Activated CD8-positive, alpha-beta memory T cell treated with anti-CD3 and anti-CD28 coated beads, Interleukin-2, amount 50 U/mL, for 1 hour (primary cell): Measurements from ENCODE around the gene GPR15.
"Not testable (repeated sequence)": the region's sequence is repeated elsewhere in the genome, so short reads cannot be mapped to it uniquely, and the experiment has no call there.

Experiments used
- DNase-seq: peaks from one replicate; pipeline ENCODE4 v3.0.0-alpha.2; 2020; ENCODE audit errors: extremely low read depth

Gene GPR15

DNA sequence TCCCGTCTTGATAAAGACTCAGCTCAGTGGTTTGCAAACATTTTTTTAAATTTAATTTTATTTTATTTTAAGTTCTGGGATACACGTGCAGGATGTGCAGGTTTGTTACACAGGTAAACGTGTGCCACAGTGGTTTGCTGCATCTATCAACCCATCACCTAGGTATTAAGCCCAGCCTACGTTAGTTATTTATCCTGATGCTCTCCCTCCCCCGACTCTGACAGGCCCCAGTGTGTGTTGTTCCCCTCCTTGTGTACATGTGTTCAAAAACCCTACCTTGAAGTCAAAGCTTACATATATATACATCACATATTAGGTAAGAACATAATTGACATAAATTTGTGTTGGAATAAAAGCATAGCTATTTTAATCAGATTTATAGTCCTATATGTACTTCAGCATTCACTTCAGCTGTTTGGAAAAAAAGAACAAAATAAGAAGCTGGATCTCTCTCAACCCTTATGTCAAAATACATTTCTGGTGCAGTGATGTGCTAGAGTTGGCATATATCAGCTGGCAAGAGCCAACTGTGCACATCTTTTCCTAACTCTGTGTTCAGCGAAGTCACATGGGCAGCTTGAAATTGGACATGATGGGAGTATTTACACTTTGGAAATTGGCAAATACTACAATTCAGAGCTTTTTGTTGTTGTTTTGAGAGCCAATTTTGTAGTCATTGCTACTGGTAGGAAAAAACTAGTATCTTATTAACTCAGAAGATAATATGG, 26.5 kb downstream of the GPR15 start:
- DNase-seq, result no peak

DNA sequence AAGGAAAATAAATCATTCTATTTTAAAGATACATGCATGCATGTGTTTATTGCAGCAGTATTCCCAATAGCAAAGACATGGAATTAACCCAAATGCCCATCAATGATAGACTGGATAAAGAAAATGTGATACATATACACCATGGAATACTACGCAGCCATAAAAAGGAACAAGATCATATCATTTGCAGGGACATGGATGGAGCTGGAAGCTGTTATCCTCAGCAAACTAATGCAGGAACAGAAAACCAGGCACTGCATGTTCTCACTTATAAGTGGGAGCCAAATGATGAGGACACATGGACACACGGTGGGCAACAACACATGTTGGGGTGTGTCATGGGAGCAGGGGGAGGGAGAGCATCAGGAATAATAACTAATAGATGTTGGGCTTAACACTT, 28.0 kb downstream of the GPR15 start:
- DNase-seq, result not testable (repeated sequence)

DNA sequence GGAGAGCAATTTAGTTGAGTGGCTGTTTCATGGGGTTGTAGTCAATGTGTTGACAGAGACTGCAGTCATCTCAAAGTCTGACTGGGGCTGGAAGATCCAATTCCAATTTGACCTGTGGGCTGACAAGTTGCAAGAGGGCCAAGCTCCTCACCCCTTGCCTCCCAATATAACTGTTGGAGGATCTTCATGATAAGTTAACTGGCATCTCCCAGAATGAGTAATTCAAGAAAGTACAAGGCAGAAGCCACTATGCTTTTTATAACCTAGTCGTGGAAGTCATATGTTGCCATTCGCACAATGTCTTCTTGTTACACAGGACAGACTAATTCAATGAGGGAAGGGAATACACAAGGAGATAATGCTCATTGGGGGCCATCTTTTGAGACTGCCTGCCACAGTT, 29.1 kb downstream of the GPR15 start:
- DNase-seq, result no peak

DNA sequence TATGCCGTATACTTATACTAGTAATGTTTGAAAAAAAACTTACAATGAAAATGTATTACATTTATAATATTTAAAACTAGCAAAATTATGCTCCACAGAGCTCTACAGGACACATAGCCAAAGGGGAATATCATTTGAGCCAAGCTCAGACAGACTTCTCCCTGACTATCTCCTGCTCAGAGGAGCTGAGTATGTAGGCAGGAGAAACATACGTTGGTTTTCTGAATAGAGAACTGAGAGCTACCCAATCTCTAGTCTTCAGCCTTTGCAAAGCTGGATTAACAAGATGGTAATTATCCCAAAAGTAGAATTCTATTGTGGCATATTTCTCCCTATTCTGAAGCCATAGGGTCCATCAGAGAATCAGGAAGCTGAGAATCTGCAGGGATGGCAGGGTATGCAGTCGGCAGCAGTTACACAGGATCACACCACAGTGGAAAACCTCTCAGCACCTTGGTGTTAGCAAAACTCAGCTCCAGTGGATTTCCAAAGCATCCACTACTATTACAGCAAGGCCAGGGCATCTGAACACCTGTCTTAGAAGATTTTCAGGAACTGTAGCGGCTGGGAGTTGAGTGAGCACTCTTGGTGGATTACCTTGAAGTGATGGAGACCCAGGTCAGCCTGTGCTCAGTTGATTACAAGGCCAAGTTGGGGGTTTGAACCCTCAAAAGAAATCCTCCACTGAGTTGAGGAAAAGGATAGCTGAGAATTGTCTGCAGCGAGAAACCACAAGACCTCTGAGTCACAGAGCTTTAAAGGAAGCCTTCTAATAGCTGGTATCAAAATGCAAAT, 30.1 kb downstream of the GPR15 start:
- DNase-seq, result no peak

DNA sequence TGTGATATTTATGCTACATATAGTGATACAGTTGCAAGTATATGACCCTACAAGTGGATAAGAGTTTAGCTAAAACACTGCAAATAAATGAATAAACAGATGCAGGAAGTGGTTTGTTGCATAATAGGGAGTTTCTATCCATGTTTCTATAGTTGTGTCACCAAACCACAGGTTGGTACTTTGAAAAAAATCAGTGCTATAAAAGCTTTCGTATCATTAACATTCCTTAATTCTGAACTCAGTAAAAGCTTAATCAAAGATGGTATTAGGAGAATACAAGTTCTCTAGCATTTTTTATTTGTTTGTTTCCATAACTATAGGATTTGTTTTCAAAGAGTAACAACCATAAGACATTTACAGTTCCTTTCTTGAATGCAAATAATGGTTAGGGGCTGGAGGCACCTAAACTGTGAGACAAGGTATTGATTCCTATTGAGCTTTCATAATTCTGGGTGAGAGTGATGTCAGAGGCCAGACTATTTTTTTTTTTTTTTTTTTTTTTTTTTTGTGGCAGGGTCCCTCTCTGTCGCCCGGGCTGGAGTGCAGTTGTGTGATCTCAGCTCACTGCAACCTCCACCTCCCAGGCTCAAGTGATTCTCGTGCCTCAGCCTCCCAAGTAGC, 32.0 kb downstream of the GPR15 start:
- no peak for DNase-seq

DNA sequence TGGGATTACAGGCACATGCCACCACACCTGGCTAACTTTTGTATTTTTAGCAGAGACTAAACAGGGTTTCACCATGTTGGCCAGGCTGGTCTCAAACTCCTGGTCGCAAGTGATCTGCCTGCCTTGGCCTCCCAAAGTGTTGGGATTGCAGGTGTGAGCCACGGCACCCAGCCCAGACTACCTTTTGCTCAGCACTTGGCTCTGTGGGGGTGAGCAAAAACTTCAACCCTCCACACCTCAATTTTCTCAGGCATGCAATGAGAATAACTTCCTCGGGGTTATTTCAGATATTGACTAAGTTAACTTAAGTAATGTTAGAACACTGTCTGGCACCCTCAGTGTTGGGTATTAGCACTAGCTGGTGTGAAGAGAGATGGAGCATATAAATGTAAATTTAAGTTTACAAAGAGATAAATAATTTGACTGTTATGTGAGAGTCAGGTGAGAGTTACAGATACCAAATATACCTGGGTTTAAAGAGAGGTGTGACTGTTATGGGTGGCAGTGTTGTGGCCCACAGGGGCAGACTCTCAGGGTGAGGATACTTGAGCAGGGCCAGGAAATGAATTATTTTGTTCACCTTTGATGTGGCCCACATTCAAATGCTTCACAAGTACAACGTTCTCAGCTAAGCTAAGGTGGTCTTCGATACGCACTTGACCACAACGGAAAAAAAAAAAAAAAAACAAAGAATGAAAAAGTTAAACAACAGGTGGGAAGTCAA, 32.7 kb downstream of the GPR15 start:
- no peak for DNase-seq

DNA sequence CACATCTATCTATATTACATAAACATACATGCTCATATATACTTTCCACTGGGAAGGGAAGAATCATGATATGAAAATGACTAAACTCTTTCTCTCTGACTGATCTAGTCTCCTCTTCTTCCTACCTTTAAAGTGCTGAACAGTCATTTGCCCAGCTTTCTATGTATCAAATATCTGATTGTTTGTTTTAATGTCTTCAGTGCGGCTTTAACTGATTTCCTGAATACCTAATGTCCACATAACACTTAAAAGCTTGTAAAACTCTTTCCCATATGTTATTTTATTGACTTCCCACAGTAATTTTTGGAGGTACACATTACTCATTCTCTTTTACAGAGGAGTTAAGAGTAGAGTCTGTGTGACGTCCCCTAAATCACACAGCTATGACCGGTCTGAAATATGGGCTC, 33.5 kb downstream of the GPR15 start:
- no peak for DNase-seq

DNA sequence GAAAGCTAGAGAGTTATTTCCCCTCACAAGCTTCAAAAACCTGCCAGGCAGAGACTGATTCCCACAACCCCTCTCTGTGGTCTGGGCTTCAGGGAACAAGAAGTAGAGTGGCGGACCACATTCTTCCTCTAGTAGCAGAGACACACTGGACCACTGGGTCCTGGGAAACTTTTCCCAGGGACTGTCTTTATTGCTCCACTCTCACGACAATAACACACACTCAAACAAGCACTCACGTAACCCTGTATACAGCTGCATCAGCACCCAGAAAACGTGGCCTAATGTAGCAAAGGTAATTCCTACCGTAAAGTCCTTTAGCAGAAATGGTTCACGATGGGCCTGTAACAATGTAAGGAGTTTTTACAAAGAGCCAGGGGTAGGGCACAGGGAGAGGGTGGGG, 34.1 kb downstream of the GPR15 start:
- DNase-seq, result no peak

DNA sequence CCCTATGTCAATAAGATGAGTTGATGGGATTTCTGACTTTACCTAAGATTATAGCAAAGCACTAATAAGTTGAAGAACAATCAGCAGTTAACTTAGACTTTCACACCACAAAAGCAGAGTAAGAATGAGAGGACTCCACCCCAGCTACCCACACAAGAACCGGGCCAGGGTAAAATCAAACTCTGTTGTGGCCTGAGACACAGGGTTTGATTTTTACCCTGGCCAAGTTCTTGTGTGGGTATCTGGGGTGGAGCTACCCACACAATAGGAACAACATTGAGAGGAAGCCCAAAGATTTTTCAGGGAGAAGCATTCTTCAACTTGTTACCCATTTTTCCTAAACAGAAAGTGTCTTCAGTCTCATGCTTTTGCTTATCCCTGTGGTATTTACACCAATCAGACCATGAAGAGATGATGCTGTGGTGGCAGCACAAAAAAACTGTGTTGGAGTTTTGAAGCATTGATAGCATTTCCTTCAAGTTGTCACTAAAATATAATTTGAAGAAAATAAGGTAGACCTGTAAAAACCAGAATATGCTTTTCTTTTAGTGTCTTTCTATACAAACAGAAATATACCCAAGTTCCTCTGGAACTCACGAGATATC, 36.0 kb downstream of the GPR15 start:
- DNase-seq, result no peak

DNA sequence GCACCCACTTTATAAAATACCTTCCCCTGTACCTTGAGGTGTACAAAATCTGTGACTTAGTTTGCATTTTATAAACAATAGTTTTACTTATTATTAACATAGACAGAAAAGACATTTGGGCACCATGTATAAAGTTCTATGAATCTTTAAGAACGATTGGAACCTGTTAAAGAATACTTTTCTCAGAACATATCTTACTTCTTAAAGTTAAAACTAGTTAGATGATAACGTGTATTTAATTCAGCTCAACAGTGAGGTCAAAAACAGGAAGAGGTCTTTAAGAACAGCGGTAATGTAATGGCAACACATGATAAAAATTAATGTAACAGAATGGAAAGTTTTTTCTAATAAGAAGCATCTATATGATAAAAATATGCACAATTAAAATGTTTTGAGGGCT, 36.6 kb downstream of the GPR15 start:
- no peak for DNase-seq

DNA sequence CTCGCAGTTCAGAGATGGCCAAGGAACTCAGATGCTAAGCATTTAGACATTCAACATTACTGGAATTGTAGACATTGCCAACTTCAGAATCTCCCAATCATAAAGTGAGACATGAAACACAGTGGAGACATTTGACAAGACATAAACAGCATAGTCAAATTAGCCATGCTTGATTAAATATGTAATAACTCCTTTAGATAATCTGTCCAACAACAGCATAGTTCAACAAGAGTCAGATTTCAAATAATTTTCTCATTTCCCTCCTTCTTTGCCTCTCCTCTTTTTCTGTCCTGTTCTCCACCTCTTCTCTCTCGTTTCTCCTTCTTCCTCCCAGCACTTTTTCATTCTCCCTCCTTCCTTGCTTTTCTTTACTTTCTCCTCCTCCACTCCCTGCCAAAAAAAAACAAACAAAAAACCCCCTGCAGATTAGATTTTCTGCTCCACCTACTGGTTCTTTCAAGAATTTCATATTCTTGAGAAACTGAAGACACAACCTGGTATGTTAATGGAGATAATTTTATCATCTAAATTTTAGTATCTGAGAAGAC, 41.5 kb downstream of the GPR15 start:
- DNase-seq, result no peak

DNA sequence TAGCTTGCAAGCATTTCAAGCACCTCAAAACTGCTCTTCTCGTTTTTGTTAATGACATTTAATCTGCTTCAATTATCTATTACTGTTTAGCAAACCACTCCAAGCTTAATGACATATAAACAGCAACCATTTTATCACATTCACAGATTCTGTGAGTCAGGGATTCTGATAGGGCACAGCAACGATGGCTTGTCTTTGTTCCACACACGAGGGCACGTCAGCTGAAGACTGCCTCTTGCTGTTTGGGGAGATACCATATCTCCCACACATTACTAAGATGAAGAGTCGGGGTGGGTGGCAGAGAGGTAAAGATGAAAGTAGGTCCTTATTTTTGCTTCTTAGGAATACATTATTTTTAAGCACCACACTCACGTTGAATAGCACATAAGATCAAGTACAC, 42.4 kb downstream of the GPR15 start:
- DNase-seq, result no peak

DNA sequence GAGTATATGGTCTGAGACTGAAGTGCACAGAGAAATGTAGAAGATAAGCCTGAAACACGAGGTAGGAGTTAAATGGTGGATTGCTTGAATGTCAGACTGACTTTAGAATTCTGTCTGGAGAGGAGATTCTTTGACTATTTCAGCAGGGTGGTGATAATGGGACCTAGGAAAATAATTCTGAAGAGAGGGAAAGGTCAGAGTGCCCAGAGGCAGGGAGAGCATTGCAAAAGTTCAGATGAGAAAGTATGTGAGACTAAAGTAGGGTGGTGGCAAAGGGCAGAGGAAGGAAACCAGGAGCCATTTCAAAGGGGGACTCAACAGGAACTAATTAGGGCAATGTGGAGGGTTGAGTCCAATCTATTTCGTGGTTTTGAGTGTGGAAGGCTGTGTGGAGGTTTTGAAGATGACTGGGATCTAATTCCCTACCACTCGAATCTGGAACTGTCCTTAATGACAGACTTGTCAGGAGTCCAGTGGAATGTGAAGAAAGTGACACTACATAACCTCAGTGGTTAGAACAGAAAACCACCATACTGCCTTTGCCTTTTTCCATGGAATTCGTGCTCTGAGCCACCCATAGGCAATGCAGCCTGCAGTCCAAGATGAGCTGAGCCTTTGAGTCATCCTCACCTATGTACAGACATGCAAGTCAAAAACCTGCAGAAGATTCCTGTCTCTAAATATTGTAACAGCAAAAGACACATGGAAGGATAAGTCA, 45.6 kb downstream of the GPR15 start:
- DNase-seq, result no peak

DNA sequence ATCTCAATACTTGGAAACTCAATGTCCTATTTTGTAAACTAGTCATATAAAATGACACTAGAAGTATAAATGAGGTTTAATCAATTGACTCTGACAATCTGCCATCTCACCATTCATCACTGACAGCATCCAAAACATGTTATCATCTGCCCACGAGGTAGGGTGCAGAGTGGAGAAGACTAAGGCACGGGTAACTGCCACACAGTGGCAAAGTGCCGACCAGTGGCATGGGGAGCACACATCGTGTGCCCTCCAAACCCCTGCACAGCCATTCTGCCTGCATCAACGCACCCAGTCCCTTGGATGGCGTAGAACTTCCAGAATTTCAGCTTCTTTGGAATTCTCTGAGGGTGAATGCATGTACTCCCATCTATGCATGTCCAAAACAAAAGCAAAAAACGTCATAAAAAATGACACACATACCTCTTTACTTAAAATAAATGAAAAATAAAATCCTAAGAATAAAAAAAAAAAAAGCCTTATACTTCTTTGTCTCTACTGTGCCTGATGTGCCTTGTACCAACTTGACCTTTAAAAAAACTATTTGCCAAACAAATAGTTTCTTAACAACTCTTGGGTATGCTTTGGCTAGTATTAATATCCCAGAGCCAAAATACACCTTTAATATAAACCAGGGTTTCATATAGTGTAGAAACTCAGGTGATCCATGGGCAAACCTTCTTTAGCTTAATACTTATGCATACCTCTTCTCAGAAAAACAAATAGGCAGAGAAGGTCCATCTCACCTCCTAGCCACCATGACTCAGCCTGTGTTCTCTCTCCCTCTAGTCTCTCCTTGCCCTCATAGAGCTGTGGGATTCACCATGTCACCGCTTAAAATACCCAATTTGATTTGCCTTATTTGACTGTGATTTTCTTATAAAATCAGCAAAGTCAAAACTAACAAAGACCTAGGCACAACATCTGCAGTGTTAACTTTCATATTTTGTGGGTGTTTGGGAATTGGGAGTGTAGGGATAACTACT, 48.9 kb downstream of the GPR15 start:
- DNase-seq, result no peak

DNA sequence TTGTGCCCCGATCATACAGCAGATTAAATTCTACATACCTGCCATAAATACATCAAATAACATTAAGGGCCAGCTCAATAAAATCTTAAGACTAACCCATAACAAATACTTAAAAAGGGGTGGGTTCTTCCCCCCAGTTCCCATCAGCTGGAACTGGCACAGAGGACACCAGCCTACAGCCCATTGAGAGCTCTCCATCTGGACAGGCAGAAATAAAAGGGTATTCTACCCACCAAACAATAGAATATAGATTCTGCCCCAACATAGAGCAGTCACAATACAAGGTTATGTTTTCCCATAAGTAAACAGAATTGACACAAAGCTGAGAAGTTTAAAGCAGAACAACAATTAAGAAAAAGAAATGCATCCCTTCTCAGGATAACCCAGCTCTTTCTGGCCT, 49.7 kb downstream of the GPR15 start:
- no peak for DNase-seq

DNA sequence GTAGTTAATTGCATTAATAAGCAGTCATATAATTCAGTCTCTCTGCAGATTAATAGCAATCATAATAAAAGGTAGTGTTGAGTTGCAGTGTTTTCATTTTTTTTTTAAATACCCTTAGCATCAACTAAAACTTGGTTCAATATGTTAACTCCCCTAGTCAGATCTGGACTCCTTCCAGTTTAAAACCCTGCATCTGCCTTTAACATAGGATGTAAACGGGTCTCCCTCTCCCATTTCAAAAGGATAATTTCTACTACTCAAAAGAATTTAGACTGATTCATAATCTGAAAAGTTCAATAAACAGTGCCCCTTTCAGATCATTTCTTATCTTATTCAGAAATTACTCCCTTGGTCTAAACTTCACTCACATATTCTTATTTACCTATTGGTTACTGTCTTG, 50.3 kb downstream of the GPR15 start:
- no peak for DNase-seq

DNA sequence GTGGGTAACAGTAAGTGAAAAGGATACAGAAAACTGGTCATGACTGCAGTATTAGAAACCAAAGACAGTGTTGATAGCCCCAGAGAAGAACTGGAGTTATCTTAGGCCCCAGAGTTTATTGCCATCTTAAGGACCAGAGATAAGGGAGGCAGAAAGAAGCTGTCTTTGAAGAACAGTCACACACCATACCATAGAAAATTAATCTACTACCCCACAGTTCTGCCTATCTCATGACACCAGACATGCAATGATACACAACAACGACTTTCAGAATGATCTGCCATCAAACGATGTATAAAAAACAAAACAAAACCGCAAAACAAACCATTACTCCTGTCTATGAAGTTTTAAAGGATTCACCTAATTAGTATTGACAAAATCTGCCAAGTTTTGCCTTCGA, 52.0 kb downstream of the GPR15 start:
- DNase-seq, result no peak
